CD4-positive, alpha-beta T cell treated with Interleukin-15 for 4 hours (primary cell): ENCODE data around the gene GLCCI1.

Source experiments
- DNase-seq: peaks from one replicate; pipeline ENCODE4 v3.0.0-alpha.2; 2020; ENCODE audit warnings: low spot score

The GLCCI1 gene

GRCh38 chr7:7962851-7963250, 5.7 kb upstream of the GLCCI1 start:
- DNase-seq: no peak

GRCh38 chr7:7964250-7964649, 4.3 kb upstream of the GLCCI1 start:
- DNase-seq: no peak

GRCh38 chr7:7964691-7965090, 3.9 kb upstream of the GLCCI1 start:
- no peak for DNase-seq

- no peak for DNase-seq
Measured at GRCh38 chr7:7965301-7965700, 3.3 kb upstream of the GLCCI1 start.

GRCh38 chr7:7966141-7966734, 2.4 kb upstream of the GLCCI1 start:
- no peak for DNase-seq

GRCh38 chr7:7967886-7968543, 581 bp upstream of the GLCCI1 start:
- no peak for DNase-seq

GRCh38 chr7:7969306-7970236, 975 bp downstream of the GLCCI1 start:
- DNase-seq: peak; percentile 35

- DNase-seq: no peak
Measured at GRCh38 chr7:7970237-7970530, 1.6 kb downstream of the GLCCI1 start.

GRCh38 chr7:7970531-7971307, 2.1 kb downstream of the GLCCI1 start:
- DNase-seq: no peak

- DNase-seq: no peak
Measured at GRCh38 chr7:7971308-7972040, 2.9 kb downstream of the GLCCI1 start.

GRCh38 chr7:7972128-7972527, 3.5 kb downstream of the GLCCI1 start:
- peak; percentile 30 for DNase-seq

GRCh38 chr7:7972922-7973594, 4.5 kb downstream of the GLCCI1 start:
- no peak for DNase-seq

- DNase-seq: no peak
Measured at GRCh38 chr7:7976677-7977076, 8.1 kb downstream of the GLCCI1 start.

- DNase-seq: no peak
Measured at GRCh38 chr7:7977774-7978173, 9.2 kb downstream of the GLCCI1 start.

- DNase-seq: no peak
Measured at GRCh38 chr7:7978860-7979259, 10.3 kb downstream of the GLCCI1 start.

GRCh38 chr7:7979558-7979957, 11.0 kb downstream of the GLCCI1 start:
- no peak for DNase-seq

GRCh38 chr7:7980134-7980533, 11.5 kb downstream of the GLCCI1 start:
- DNase-seq: no peak

- no peak for DNase-seq
Measured at GRCh38 chr7:7982904-7983303, 14.3 kb downstream of the GLCCI1 start.

- no peak for DNase-seq
Measured at GRCh38 chr7:7984424-7984823, 15.8 kb downstream of the GLCCI1 start.

GRCh38 chr7:7988706-7989105, 20.1 kb downstream of the GLCCI1 start:
- no peak for DNase-seq

GRCh38 chr7:7989133-7989532, 20.5 kb downstream of the GLCCI1 start:
- DNase-seq: no peak
